IMR-90 (cell line): ENCODE measurements around the gene ENOX1. TPM values are rescaled to one million over a fixed set of nuclear protein-coding genes. Genes with fewer than 3 reads are reported as not detected.

ENCODE experiments used
- ATAC-seq: fragments of 200-7000 bp; cut with Tn5 transposase; 2 replicates; pipeline ENCODE4 v1.9.1; 2020; ENCODE audit warnings: low read depth, mild to moderate bottlenecking, moderate library complexity
- BruUV-seq: library from RNA; stranded (reverse); fragments of 400-500 nt; replicated peaks from 2 replicates; lab custom pipeline; 2021; lab: Mats Ljungman, UMichigan
- CTCF ChIA-PET: fragments of 300-600 bp; formaldehyde crosslinking; extraction: SDS; loops from one replicate; lab custom pipeline; 2021; ENCODE audit warnings: antibody characterized with exemption; lab: Yijun Ruan, JAX
- POLR2A ChIA-PET: fragments of 300-600 bp; sonication (Branson Sonifier 250); formaldehyde crosslinking; loops from one replicate; lab custom pipeline; 2022; ENCODE audit warnings: antibody characterized with exemption; ENCODE audit not compliant: unreplicated experiment; lab: Charles Lee
- DNase-seq: peaks from one replicate; pipeline ENCODE4 v3.0.0; 2013
- H2AFZ ChIP-seq: replicated peaks from 2 replicates; pipeline ENCODE3; 2013; ENCODE audit warnings: low read length, mild to moderate bottlenecking; ENCODE audit not compliant: poor library complexity
- H2AK5ac ChIP-seq: 2 replicates; pipeline ENCODE4 v1.6.1; 2013; ENCODE audit warnings: low read depth, low read length, inconsistent platforms
- H2AK9ac ChIP-seq: replicated peaks from 2 replicates; pipeline ENCODE3; 2013; ENCODE audit warnings: mild to moderate bottlenecking, low read depth, low read length, moderate library complexity; ENCODE audit not compliant: poor library complexity
- H2BK120ac ChIP-seq: 2 replicates; pipeline ENCODE4 v1.6.1; 2013; ENCODE audit warnings: low read depth, low read length, inconsistent platforms
- H2BK15ac ChIP-seq: 3 replicates; pipeline ENCODE4 v1.6.1; 2013; ENCODE audit warnings: low read depth, low read length, inconsistent platforms
- H2BK20ac ChIP-seq: 2 replicates; pipeline ENCODE4 v1.6.1; 2013; ENCODE audit warnings: low read depth, mild to moderate bottlenecking, inconsistent platforms, low read length, moderate library complexity
- H2BK5ac ChIP-seq: 2 replicates; pipeline ENCODE4 v1.6.1; 2013; ENCODE audit warnings: mild to moderate bottlenecking, low read depth, low read length, inconsistent platforms; ENCODE audit not compliant: poor library complexity, severe bottlenecking
- H3K14ac ChIP-seq: replicated peaks from 2 replicates; pipeline ENCODE4 v1.6.1; 2013; ENCODE audit warnings: low read depth, low read length, inconsistent platforms
- H3K18ac ChIP-seq: 2 replicates; pipeline ENCODE4 v1.6.1; 2013; ENCODE audit warnings: low read depth, low read length, control low read depth
- H3K23ac ChIP-seq: 2 replicates; pipeline ENCODE4 v1.6.1; 2013; ENCODE audit warnings: low read depth, low read length, inconsistent platforms
- H3K27ac ChIP-seq: 2 replicates; pipeline ENCODE4 v1.5.1; 2013; ENCODE audit warnings: mild to moderate bottlenecking, control low read depth, low read length; ENCODE audit not compliant: insufficient read depth
- H3K27me3 ChIP-seq: 2 replicates; pipeline ENCODE4 v1.6.1; 2013; ENCODE audit warnings: low read length; ENCODE audit not compliant: control insufficient read depth, insufficient read depth
- H3K36me3 ChIP-seq: 2 replicates; pipeline ENCODE4 v1.6.1; 2013; ENCODE audit warnings: low read length, mixed read lengths; ENCODE audit not compliant: control insufficient read depth, insufficient read depth
- H3K4ac ChIP-seq: 2 replicates; pipeline ENCODE4 v1.6.1; 2013; ENCODE audit warnings: low read depth, low read length, inconsistent platforms
- H3K4me1 ChIP-seq: 2 replicates; pipeline ENCODE4 v1.6.1; 2013; ENCODE audit warnings: low read length, mixed read lengths; ENCODE audit not compliant: control insufficient read depth, insufficient read depth
- H3K4me2 ChIP-seq: 2 replicates; pipeline ENCODE4 v1.6.1; 2013; ENCODE audit warnings: low read depth, mild to moderate bottlenecking, control low read depth, low read length, moderate library complexity
- H3K4me3 ChIP-seq: 2 replicates; pipeline ENCODE4 v1.5.1; 2013; ENCODE audit warnings: low read depth, mild to moderate bottlenecking, control low read depth, low read length, moderate library complexity; ENCODE audit not compliant: insufficient read depth
- H3K56ac ChIP-seq: 2 replicates; pipeline ENCODE4 v1.6.1; 2013; ENCODE audit warnings: low read length, inconsistent platforms; ENCODE audit not compliant: insufficient read depth; ENCODE audit errors: extremely low read depth
- H3K79me1 ChIP-seq, 2 experiments: 2 replicates each; pipeline ENCODE4 v1.6.1; 2013; ENCODE audit warnings: low read length in 2 of 2, inconsistent platforms in 1 of 2, low read depth in 1 of 2
- H3K9ac ChIP-seq: 2 replicates; pipeline ENCODE4 v1.6.1; 2013; ENCODE audit warnings: low read depth, low read length, control low read depth
- H3K9me1 ChIP-seq: 2 replicates; pipeline ENCODE4 v1.6.1; 2013; ENCODE audit warnings: low read length, inconsistent platforms; ENCODE audit not compliant: insufficient read depth
- H3K9me3 ChIP-seq: 2 replicates; pipeline ENCODE4 v1.6.1; 2013; ENCODE audit warnings: low read length; ENCODE audit not compliant: control insufficient read depth, insufficient read depth
- H4K20me1 ChIP-seq: 2 replicates; pipeline ENCODE4 v1.6.1; 2013; ENCODE audit warnings: low read length, inconsistent platforms; ENCODE audit not compliant: insufficient read depth
- H4K5ac ChIP-seq: 2 replicates; pipeline ENCODE4 v1.6.1; 2013; ENCODE audit warnings: mild to moderate bottlenecking, low read depth, low read length, control low read depth
- H4K8ac ChIP-seq, 2 experiments: 2 replicates each; pipeline ENCODE4 v1.6.1; 2013; ENCODE audit warnings: low read depth in 2 of 2, low read length in 2 of 2, control low read depth in 1 of 2, inconsistent platforms in 1 of 2
- H4K91ac ChIP-seq: 2 replicates; pipeline ENCODE4 v1.6.1; 2013; ENCODE audit warnings: low read depth, low read length, inconsistent platforms; ENCODE audit not compliant: insufficient read depth
- BHLHE40 ChIP-seq: fragments of 150-350 bp; IDR thresholded peaks from 2 replicates; pipeline ENCODE4 v1.6.1; 2016; ENCODE audit warnings: mild to moderate bottlenecking, low read depth, low read length
- CEBPB ChIP-seq: IDR thresholded peaks from 2 replicates; pipeline ENCODE4 v1.6.1; 2012; ENCODE audit warnings: low read depth, low read length, improper control_type of control experiment
- CTCF ChIP-seq: conservative IDR thresholded peaks from 2 replicates; pipeline ENCODE4 v1.5.1; 2012; ENCODE audit warnings: mild to moderate bottlenecking, low read depth, low read length, improper control_type of control experiment
- ELK1 ChIP-seq: fragments of 150-350 bp; IDR thresholded peaks from 2 replicates; pipeline ENCODE4 v1.6.1; 2016; ENCODE audit warnings: low read depth, mild to moderate bottlenecking, low read length, moderate library complexity, borderline replicate concordance
- FOS ChIP-seq: fragments of 150-350 bp; IDR thresholded peaks from 2 replicates; pipeline ENCODE4 v1.6.1; 2016; ENCODE audit warnings: low read depth, low read length
- MAFK ChIP-seq: IDR thresholded peaks from 2 replicates; pipeline ENCODE4 v1.6.1; 2012; ENCODE audit warnings: low read depth, low read length, improper control_type of control experiment
- MAZ ChIP-seq: IDR thresholded peaks from 2 replicates; pipeline ENCODE4 v1.6.1; 2012; ENCODE audit warnings: low read depth, mild to moderate bottlenecking, low read length, improper control_type of control experiment, moderate library complexity, borderline replicate concordance
- MXI1 ChIP-seq: IDR thresholded peaks from 2 replicates; pipeline ENCODE4 v1.6.1; 2012; ENCODE audit warnings: low read depth, mild to moderate bottlenecking, low read length, moderate library complexity, borderline replicate concordance
- NFE2L2 ChIP-seq: fragments of 150-350 bp; IDR thresholded peaks from 2 replicates; pipeline ENCODE4 v1.6.1; 2016; ENCODE audit warnings: low read depth, mild to moderate bottlenecking, low read length
- POLR2A ChIP-seq: IDR thresholded peaks from 2 replicates; pipeline ENCODE4 v1.6.1; 2012; ENCODE audit warnings: mild to moderate bottlenecking, low read depth, low read length
- RAD21 ChIP-seq: IDR thresholded peaks from 2 replicates; pipeline ENCODE4 v1.6.1; 2012; ENCODE audit warnings: low read length, improper control_type of control experiment
- RCOR1 ChIP-seq: IDR thresholded peaks from 2 replicates; pipeline ENCODE4 v1.6.1; 2012; ENCODE audit warnings: mild to moderate bottlenecking, low read length, improper control_type of control experiment; ENCODE audit not compliant: insufficient replicate concordance
- SMC3 ChIP-seq: fragments of 150-350 bp; IDR thresholded peaks from 2 replicates; pipeline ENCODE4 v1.6.1; 2016; ENCODE audit warnings: low read depth, mild to moderate bottlenecking, antibody characterized with exemption, low read length, moderate library complexity
- USF2 ChIP-seq: fragments of 150-350 bp; IDR thresholded peaks from 2 replicates; pipeline ENCODE4 v1.6.1; 2017; ENCODE audit warnings: mild to moderate bottlenecking, antibody characterized with exemption, low read length, low read depth
- WGBS, 2 experiments: methylation state at CpG; one replicate each; pipeline versions ENCODE4 v1.1.5 to v1.1.7; 2013; ENCODE audit warnings: missing lambda C conversion rate in 2 of 2; ENCODE audit not compliant: insufficient read length in 1 of 2; ENCODE audit errors: extremely low coverage in 2 of 2; 5-methylcytosine and 5-hydroxymethylcytosine counted together
- dilution Hi-C: fragments of 300-500 bp; cut with HindIII; formaldehyde crosslinking; loops from one replicate; pipeline ENCODE4 v1.14.3; 2018; ENCODE audit warnings: low sequenced_read_pairs; ENCODE audit not compliant: unreplicated experiment
- in situ Hi-C: fragments of 300-500 bp; cut with MboI; formaldehyde crosslinking; loops from 3 replicates; pipeline ENCODE4 v1.14.3; 2019; ENCODE audit warnings: low sequenced_read_pairs, inconsistent platforms, mixed read lengths
- intact Hi-C: fragments of 100-400 bp; cut with micrococcal nuclease; formaldehyde crosslinking; loops from 2 replicates; pipeline ENCODE4 v1.10.0; 2022
- polyA plus RNA-seq, 3 experiments: library from polyadenylated mRNA; depleted of rRNA; stranded (reverse); fragments of >200 nt; gene quantifications; 2 replicates each; pipeline ENCODE4 v1.2.3, GENCODE V29; 2012; ENCODE audit warnings: low replicate concordance in 1 of 3
- total RNA-seq: library from RNA; depleted of rRNA; stranded (reverse); fragments of >200 nt; gene quantifications from 2 replicates; pipeline ENCODE4 v1.2.3, GENCODE V29; 2012

ENOX1 gene
- total and polyA plus RNA-seq, 2 of the 4 experiments (the other 2 are of a cell fraction), result 0.99 to 1.3 TPM

- H3K79me1 ChIP-seq, result no peaks in the 10 kb centered on the region
- no peak overlapping the region for H3K18ac ChIP-seq
- no peak overlapping the region for H3K23ac ChIP-seq
- no peaks in the 10 kb centered on the region for H4K20me1 ChIP-seq
- no peak overlapping the region; the same call in 2 of the 3 replicates for H2BK15ac ChIP-seq
- H2AFZ ChIP-seq, result no peak overlapping the region
- H3K9ac ChIP-seq, result no peak overlapping the region
- peak overlapping the region in 1 of 2 experiments; percentile 86; a peak in 1 of 4 replicates for H4K8ac ChIP-seq
- no peak overlapping the region for H3K4ac ChIP-seq
- H3K4me1 ChIP-seq, result peaks cover 13% of the 10 kb centered on the region
- intact Hi-C loops (no loop called here), dilution Hi-C loops (no loop called here), in situ Hi-C loops (no loop called here)
- no peaks in the 10 kb centered on the region for H3K36me3 ChIP-seq
- ChIA-PET POLR2A (interaction anchor here (0.7 kb wide), 1 partner anchor 67 kb away, joined by 4 read pairs; no protein-coding TSS in a partner anchor), CTCF (interaction anchor here (0.7 to 1.9 kb wide), 2 partner anchors 14 to 249 kb away, joined by 3 to 8 read pairs; no protein-coding TSS in a partner anchor)
- no peak overlapping the region for H3K56ac ChIP-seq
- no peaks in the 10 kb centered on the region for H3K27me3 ChIP-seq
- H2BK20ac ChIP-seq, result peak overlapping the region; percentile 89; the same call in 1 of the 2 replicates
- no peak overlapping the region for H2AK9ac ChIP-seq
- no TSS peak for BruUV-seq
- DNase-seq (peak; percentile 92), ATAC-seq (peak; percentile 90)
- H3K14ac ChIP-seq, result no peak overlapping the region
- H2AK5ac ChIP-seq, result no peak overlapping the region
- H3K4me2 ChIP-seq, result no peak overlapping the region
- H2BK5ac ChIP-seq, result peak overlapping the region; percentile 89
- no peak overlapping the region for H4K91ac ChIP-seq
- H3K4me3 ChIP-seq, result no peak overlapping the region
- WGBS, 2 experiments, result no CpG with 5 or more reads among the region's 3 CpGs
- TF ChIP-seq POLR2A (no peak), CEBPB (0 out of 2 replicates have a peak, but pooled peaks have one; percentile 20), MAZ (no peak), FOS (peak; percentile 91), SMC3 (no peak), MAFK (peak; percentile 92), NFE2L2 (peak; percentile 84), CTCF (no peak), MXI1 (no peak), BHLHE40 (no peak), USF2 (no peak), RCOR1 (no peak), ELK1 (no peak), RAD21 (no peak)
- no peak overlapping the region for H3K27ac ChIP-seq
- no peaks in the 10 kb centered on the region for H3K9me3 ChIP-seq
- no peak overlapping the region for H4K5ac ChIP-seq
- peak overlapping the region; percentile 84; the same call in 1 of the 2 replicates for H2BK120ac ChIP-seq
- 0 out of 2 replicates have a peak, but pooled peaks cover 4% of the 10 kb centered on the region for H3K9me1 ChIP-seq
Observed at GRCh38 chr13:43284162-43284561, 502.6 kb downstream of the ENOX1 start.
